SH-SY5Y (cell line): ENCODE measurements around the gene MYOM3.

ENCODE experiments used
- GATA2 ChIP-seq: IDR thresholded peaks from 2 replicates; pipeline ENCODE4 v1.6.1; 2011; ENCODE audit warnings: mild to moderate bottlenecking, low read depth, low read length
- GATA3 ChIP-seq: IDR thresholded peaks from 2 replicates; pipeline ENCODE4 v1.6.1; 2011; ENCODE audit warnings: low read depth, mild to moderate bottlenecking, low read length, moderate library complexity

DNA sequence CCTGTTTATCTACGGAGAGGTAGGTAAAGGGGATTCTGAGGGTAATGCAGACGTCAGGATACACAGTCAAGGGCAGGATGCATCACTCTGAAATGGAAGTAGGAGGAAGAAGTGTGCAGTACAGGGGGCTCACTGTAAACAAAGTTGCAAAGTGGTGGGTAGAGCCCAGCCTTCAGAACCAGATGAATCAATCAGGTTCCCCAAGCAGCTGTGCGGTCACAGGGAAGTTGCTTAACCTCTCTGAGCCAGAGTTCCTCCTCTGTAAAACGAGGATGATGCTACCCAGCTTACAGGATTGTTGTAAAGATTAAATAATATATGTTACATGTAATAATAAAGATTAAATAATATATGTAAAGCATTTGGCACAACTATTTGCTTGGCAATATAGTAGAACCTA lies 13.5 kb upstream of the MYOM3 start:
- TF ChIP-seq GATA2, result no peak
- no peak for TF ChIP-seq GATA3
